Stimulated activated CD4-positive, alpha-beta T cell treated with anti-CD3 and anti-CD28 coated beads, Interleukin-1b, Interleukin-23, amount 100 ng/mL, for 1 hour (primary cell): ENCODE data around the gene RELA.
A peak's percentile ranks its signal among the peaks of the same experiment; 100 is the strongest.
"Not testable (repeated sequence)": the region's sequence is repeated elsewhere in the genome, so short reads cannot be mapped to it uniquely, and the experiment has no call there.

ENCODE experiments used
- DNase-seq, 2 donors: peaks; one replicate each; pipeline ENCODE4 v3.0.0-alpha.2; 2020; ENCODE audit warnings: low read depth in 2 of 2

The RELA gene

DNA sequence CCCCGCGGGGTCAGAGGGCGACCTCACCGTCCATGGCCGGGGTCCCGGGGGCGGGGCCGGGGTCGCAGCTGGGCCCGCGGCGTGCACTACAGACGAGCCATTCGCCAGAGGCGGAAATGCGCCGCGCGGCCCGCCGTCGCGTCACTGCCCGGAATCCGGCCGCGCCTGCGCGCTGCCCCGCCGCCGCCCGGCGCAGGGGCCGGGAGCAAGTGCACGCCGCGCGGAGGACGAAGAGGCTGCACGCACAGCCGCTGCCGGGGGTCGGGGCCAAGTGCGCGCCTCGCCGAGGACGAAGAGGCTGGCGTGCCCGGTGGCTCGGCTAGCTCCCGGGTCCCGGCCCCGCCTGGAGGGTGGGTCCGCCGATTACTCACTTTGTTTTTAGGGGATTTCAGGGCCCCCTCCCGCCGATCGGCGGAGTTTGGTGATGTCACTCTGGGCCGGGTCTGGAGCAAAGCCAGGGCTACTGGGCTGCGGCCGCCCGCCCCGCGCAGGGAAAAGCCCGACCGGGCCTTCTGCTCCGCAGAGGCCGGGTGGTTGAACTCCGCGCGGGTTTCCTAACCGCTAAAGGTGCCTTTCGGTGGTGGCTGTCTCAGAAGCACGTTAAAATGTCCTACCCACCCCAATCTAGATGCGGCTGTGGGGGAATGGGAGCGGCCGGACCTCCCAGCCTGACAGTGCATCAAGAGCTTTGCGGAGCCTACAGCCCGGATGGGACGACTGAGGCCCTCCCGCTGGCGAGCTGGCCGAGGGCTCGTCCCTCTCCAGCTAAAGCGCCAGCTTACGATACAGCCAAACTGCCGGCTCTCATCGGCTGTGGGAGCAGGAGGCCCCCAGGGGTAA, at the start of gene RELA:
TSS of gene RELA (minus strand) at position 118 of the 840 bp plus-strand sequence. CDS start at position 34, 84 bp downstream.
- DNase-seq: peak; percentile 81 to 83

DNA sequence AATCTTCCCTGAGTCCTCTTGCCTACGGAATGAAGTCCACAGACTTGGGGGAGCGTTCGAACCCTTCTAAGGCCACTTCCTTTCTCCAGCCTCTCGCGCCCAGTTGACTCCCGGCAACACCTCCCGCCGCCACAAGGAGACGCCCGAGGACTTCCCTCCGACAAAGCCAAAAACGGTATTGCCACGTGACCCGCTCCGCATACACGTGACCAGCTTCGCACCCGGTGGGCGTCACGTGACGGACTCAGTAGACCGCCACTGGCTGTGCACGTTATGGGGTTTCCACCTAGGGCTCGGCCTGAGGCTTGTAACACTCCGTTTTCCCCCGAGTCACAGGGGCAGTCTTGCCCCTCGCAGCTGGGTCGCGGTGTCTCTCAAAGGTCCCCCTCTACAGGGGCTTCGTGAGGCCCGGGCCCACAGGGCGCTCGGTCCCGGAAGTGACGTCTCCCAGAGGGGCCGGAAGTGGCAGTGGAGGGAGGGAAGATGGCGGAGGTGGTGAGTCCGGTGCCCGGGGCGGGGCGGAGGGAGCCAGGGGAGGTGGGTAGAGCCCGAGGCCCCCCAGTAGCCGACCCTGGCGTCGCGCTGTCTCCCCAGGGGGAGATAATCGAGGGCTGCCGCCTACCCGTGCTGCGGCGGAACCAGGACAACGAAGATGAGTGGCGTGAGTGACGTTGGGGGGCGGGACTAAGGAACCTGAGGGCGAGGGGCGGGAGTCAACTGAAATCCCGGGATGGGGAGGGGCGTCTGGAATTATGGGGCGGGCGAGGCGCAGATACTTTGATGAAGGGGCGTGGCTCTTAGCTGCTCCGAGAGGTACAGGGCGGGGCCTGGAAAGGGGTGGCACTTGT, 49.3 kb upstream of the RELA start, which contains the start of gene KAT5:
TSS of gene KAT5 (plus strand) at position 468 of the 848 bp plus-strand sequence. CDS start at position 484, 16 bp downstream.
- DNase-seq: peak; percentile 92 to 95

DNA sequence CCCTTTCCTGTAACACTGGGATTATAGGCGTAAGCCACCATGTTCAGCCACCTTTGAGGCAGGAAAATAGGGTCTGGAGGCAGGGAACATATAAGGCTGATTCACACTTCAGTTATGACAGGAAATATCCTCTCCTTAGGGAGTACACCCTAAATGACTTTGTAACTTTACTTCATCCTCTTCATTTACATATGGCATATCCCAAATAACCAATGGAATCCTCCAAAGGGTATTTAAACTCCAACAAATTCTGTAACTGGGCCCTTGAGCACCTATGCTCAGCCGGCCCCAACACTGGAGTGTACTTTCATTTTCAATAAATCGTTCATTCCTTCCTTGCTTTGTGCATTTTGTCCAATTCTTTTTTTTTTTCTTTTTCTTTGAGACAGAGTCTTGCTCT, 47.7 kb upstream of the RELA start:
- no peak for DNase-seq

DNA sequence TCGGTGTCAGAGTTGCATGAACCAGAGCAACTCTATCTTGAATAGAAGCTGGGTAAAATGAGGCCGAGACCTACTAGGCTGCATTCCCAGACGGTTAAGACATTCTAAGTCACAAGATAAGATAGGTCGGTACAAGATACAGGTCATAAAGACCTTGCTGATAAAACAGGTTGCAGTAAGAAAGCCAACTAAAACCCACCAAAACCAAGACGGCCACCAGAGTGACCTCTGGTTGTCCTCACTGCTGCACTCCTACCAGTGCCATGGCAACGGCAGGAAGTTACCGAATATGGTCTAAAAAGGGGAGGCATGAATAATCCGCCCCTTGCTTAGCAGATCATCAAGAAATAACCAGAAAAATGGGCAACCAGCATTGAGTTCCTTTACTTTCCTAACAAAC, 46.9 kb upstream of the RELA start:
- DNase-seq: no peak

DNA sequence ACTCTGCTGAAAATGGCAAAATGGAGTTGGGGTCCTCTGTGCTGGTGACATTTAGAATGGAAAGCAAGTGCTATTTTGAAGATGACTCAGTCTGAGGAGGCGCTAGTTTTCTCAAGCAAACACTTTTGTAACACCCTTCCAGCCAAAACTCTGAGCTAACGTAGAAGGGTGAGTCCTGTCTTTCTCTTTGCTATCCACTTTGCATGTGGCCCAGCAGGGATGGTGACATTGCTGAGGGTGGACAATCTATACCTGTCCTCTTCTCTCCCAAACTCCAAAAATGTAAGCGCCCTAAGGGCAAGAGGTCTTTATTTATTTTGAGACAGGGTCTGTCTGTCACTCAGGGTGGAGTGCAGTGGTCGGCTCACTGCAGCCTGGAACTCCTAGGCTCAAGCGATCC, 45.7 kb upstream of the RELA start:
- no peak for DNase-seq

DNA sequence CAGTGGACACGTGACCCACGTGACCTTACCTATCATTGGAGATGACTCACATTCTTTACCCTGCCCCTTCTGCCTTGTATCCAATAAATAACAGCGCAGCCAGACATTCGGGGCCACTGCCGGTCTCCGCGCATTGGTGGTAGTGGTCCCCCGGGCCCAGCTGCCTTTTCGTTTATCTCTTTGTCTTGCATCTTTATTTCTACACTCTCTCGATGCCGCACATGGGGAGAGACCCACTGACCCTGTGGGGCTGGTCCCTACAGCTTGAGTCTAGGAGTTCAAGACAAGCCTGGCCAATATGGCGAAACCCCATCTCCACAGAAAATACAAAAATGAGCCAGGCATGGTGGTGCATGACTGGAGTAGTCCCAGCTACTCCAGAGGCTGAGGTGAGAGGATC, 44.3 kb upstream of the RELA start:
- DNase-seq: not testable (repeated sequence)

DNA sequence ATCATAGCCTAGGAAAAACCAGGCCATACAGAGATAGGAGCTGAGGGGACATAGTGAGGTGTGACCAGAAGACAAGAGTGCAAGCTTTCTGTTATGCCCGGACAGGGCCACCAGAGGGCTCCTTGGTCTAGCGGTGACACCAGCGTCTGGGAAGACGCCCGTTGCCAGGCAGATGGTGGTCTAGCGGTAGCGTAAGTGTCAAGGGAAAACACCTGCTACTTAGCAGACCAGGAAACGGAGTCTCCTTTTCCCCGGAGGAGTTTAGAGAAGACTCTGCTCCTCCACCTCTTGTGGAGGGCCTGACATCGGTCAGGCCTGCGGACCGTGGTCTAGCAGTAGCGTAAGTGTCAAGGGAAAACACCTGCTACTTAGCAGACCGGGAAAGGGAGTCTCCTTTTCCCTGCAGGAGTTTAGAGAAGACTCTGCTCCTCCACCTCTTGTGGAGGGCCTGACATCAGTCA, 43.6 kb upstream of the RELA start:
- DNase-seq: peak; percentile 44 to 46

DNA sequence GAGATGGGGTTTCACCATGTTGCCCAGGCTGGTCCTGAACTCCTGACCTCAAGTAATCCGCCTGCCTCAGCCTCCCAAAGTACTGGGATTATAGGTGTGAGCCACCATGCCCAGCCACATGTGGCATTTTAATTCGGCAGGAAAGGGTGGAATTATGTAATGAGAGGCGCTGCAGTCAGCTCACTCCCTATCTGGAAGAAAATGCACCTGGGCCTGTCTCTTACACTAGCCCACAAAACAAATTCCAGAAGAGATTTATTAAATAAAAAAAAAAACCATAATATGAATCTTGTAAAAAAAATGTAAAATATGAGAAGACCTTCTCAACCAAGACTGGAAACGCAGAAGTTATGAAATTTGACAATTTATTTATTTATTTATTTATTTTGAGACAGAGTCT, 41.1 kb upstream of the RELA start:
- no peak for DNase-seq

DNA sequence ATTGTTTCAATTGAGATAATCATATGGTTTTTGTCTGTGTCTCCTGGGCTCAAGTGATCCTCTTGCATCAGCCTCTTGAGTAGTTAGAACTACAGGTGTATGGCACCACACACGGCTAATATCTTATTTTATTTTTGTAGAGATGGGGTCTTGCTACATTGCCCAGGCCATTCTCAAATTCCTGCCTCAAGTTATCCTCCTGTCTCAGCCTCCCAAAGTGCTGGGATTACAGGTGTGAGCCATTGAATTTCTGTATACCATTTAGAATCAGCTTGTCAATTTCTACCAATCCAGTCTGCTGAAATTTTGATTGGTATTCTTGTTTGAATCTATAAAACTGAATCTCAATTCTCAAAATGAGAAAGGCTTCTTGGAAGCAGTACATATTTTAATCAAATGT, 39.0 kb upstream of the RELA start:
- DNase-seq: no peak

DNA sequence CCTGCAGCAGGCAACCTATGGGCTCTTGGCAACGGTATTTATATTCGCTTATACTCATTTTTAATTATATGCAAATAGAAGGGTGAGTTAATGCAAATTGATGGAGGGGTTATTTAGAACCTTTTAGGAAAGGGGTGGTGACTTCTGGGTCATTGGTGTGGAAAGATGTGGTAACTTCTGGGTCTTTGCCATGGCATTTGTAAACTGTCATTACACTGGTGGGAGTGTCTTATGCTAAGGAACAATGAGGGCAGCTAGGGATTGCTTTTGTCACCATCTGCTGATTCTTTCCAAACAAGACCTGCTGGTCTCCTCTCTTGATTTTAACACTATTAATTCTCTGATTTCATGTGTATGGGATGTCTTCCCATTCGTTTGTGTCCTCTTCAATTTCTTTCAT, 37.7 kb upstream of the RELA start:
- no peak for DNase-seq

DNA sequence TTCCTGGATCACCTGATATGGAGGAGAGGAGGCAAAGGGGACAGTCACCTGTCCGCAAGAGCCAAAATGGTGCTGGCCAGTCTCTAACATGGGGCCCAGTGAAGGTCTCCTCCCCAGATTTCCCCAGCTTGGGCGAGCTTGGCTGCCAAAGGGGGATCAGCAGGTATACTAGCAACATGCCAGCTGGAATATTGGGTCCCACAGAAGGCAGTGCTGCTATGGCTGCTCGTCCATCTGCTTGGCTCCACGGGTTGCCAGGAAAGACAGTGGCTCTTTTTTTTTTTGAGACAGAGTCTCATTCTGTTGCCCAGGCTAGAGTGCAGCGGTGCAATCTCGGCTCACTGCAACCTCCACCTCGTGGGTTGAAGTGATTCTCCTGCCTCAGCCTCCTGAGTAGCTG, 36.6 kb upstream of the RELA start:
- DNase-seq: no peak

DNA sequence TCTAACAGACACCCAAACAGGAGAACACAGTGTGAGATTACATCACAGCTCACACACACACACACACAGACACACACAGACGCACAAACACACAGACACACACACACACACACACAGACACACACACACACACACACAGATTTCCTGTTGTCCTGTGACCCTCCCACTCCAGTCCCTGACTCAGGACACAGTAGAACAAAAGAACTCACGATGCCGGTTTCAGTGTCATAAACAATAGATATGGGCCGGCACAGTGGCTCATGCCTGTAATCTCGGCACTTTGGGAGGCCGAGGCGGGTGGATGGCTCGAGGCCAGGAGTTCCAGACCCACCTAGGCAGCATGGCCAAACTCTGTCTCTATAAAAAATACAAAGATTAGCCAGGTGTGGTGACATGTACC, 35.5 kb upstream of the RELA start:
- no peak for DNase-seq

DNA sequence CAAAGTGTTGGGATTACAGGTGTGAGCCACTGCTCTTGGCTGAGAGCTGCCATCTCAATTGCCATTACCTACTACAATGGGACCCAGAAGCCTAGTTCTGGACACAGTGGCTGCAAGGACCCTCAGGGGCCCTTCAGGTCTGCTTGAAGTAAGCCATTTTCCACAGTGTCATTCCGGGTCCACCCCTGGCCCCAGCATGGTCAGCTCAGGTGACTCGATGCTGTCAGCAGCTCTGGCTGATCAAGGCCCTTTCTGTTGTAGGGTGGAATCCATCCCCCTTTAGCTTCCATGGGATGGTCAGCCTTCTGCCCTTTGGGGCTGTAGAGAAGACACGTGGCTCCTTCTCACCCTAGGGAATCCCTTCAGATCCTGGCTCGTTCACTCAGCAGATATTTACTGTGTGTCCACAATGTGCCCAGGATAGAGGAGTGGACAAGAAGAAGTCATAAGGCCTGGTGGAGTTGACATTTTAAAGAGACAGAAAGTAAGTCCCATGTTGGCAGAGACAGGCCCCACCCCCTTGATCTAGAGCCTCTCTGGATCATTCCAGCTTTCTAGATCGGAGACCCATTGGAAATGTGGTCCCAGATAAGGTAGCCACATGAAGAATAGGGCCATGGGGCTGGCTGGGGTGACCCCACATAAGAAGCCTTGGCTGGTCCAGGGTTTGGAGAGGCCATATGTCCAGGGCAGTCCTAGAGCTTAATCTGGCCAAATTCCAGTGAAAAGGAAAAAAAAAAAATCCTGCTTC, 34.3 kb upstream of the RELA start:
- DNase-seq: no peak

DNA sequence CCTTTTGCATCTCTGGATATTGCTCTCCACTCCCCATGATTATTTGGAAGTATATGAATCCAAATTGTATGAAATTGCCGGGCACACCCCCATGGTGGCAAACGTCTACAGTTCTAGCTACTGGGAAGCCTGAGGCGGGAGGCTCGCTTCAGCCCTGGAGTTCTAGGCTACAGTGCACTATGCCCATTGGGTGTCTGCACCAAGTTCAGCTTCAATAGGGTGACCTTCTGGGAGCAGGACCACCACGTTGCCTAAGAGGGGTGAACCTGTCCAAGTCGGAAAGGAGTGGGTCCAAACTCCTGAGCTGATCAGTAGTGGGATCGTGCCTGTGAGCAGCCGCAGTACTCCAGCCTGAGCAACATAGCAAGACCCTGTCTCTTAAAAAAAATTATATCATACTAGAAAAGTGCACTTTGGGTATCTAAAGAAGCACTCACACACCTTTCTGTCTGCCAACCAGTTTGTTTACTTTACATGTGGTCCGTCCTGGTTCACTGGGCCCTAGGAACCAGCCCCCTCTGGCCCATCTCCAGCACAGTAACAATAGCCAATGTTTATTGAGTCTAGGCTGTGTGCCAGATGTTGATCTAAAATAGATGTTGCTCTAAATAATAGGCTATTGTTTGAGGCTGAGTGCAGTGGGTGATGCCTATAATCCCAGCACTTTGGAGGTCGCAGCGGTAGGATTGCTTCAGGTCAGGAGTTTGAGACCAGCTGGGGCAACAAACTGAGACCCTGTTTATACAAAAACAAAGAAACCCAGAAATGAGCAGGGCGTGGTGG, 32.9 kb upstream of the RELA start:
- no peak for DNase-seq

DNA sequence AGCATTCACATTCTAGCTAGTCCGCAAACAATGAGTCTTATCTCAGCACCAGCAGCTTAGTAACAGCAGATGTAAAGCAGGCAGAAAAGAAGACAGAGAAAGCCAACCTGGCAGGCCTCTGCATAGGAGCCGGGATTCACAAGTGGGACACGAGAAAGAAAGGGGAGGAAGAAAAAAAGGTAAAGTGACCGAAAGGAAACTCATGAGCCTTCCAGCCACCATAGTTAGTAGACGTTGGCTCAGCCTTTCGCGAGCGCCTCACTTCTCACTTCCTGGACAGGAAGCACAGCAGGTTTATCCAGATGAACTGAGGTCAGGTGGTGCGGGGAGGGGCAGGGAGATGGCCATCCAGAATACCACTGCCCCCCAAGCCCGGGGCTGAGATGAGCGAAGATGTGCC, 29.7 kb upstream of the RELA start:
- DNase-seq: no peak

DNA sequence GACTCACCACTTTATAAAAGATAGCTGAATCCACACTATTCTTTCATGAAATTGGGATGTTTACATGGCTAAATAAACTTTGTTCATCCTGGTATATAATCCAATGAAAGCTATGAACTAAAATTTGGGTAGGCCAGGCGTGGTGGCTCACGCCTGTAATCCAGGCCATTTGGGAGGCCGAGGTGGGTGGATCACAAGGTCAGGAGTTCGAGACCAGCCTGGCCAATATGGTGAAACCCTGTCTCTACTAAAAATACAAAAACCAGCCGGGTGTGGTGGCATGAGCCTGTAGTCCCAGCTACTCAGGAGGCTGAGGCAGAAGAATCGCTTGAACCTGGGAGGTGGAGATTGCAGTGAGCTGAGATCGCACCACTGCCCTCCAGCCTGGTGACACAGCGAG, 29.1 kb upstream of the RELA start:
- not testable (repeated sequence) for DNase-seq

DNA sequence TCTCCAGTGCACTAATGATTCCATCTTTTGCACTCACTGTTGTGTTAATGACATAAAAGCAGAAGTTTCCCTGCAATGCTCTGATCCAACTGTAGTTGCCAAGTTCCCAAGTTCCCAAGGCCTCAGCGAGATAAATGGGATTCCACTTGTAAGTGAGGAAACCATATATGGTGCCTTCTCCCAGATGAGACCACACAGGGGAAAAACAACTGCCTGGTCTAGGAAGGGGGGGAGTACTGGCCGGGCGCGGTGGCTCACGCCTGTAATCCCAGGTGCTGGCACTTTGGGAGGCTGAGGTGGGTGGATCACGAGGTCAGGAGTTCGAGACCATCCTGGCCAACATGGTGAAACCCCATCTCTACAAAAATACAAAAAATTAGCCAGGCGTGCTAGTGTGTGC, 23.3 kb upstream of the RELA start:
- no peak for DNase-seq

DNA sequence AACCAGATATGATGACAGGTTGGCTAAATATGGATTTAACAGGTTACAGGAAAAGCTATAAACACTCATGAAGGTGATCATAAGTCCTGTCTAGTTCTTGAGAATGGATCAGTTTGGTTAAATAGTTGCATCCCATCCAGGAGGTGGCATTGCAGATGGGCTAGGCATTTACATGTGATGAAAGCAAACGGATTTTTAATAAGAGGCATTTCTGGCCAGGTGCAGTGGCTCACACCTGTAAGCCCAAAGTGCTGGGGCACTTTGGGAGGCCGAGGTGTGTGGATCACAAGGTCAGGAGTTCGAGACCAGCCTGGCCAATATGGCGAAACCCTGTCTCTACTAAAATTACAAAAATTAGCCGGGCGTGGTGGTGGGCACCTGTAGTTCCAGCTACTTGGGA, 20.8 kb upstream of the RELA start:
- DNase-seq: not testable (repeated sequence)

DNA sequence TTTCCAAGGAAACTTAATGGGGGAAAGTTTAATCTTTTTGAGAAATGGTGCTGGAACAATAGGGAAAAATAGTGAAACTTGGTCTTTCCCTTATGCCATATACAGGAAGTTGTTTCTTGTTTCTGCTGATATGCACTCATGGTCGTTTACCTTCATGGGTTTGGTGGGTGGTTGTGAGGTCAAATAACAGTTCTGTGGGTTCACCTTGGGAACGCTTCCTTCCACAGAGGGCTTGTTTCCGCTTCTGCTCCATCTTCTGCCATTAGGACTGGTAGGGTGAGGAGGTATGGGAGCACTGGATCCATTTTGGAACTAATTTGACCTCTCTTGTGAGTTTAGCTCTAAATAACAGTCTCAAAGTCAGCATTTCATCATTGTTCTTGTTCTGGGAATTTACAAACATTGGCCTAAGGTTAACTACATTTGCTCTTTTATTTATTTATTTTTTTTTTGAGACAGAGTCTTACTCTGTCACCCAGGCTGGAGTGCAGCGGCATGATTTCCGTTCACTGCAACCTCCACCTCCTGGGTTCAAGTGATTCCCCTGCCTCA, 17.6 kb upstream of the RELA start:
- no peak for DNase-seq

DNA sequence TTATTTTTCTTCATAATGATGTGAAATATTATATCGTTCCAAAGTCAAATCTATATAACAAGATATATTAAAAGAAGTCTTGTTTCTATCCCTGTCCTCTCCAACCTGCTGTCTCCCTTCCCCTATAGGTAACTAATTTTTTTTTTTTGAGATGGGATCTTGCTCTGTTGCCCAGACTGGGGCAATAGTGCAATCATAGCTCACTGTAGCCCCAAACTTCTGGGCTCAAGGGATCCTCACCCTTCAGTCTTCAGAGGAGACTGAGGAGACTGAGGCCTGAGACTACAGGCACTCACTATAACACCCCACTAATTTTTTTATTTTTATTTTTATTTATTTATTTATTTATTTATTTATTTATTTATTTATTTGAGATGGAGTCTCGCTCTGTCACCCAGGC, 10.3 kb upstream of the RELA start:
- DNase-seq: no peak
